ELR (cell line): Measurements from ENCODE around the gene KMT5B.

Experiments
- DNase-seq: peaks from one replicate; pipeline ENCODE4 v3.0.0-alpha.2; 2015; ENCODE audit warnings: low read depth

The KMT5B gene

GRCh38 chr11:68117853-68118470, 95.1 kb downstream of the KMT5B start:
- DNase-seq, result no peak

- no peak for DNase-seq
Observed at GRCh38 chr11:68116974-68117373, 96.1 kb downstream of the KMT5B start.

- no peak for DNase-seq
Observed at GRCh38 chr11:68116126-68116525, 97.0 kb downstream of the KMT5B start.

- DNase-seq, result no peak
Observed at GRCh38 chr11:68115285-68115684, 97.8 kb downstream of the KMT5B start.

- DNase-seq, result no peak
Observed at GRCh38 chr11:68113986-68114385, 99.1 kb downstream of the KMT5B start.

GRCh38 chr11:68107689-68108088, 105.4 kb downstream of the KMT5B start:
- no peak for DNase-seq

GRCh38 chr11:68106165-68106940, 106.7 kb downstream of the KMT5B start:
- DNase-seq, result no peak
